Esophagus muscularis mucosa (tissue), 4 donors: ENCODE results near the gene PEX5L. TPM values are rescaled to one million over a fixed set of nuclear protein-coding genes. Genes with fewer than 3 reads are reported as not detected.

ENCODE experiments used
- DNase-seq: peaks from one replicate; pipeline ENCODE4 v3.0.0-alpha.2; 2017; ENCODE audit errors: extremely low spot score
- H3K27ac ChIP-seq, 4 donors: fragments of 200-600 bp; sonication (generic); replicated peaks in 1 of 4; 1 replicate in 3 of 4; 2 replicates in 1 of 4; pipeline ENCODE4 v1.5.1; 2016 to 2019; ENCODE audit warnings: mild to moderate bottlenecking in 1 of 4
- H3K27me3 ChIP-seq, 4 donors: fragments of 200-600 bp; sonication (generic); one replicate each; pipeline versions ENCODE4 v1.5.1 to v1.6.0; 2016 to 2019
- H3K36me3 ChIP-seq, 4 donors: fragments of 200-600 bp; sonication (generic); one replicate each; pipeline ENCODE4 v1.5.1; 2016 to 2019
- H3K4me1 ChIP-seq, 4 donors: fragments of 200-600 bp; sonication (generic); one replicate each; pipeline ENCODE4 v1.5.1; 2016 to 2019
- H3K4me3 ChIP-seq, 4 donors: fragments of 200-600 bp; sonication (generic); 1 replicate in 2 of 4; 2 replicates in 2 of 4; pipeline ENCODE4 v1.5.1; 2016 to 2019; ENCODE audit warnings: mild to moderate bottlenecking in 4 of 4, moderate library complexity in 1 of 4
- H3K9me3 ChIP-seq, 4 donors: fragments of 200-600 bp; sonication (generic); 1 replicate in 3 of 4; 2 replicates in 1 of 4; pipeline ENCODE4 v1.5.1; 2016 to 2019
- EP300 ChIP-seq: sonication (generic); formaldehyde crosslinking; IDR thresholded peaks from one replicate; pipeline ENCODE4 v1.6.1; 2017; ENCODE audit warnings: antibody characterized with exemption
- POLR2A ChIP-seq: fragments of 450-650 bp; IDR thresholded peaks from one replicate; pipeline ENCODE4 v1.6.1; 2017; ENCODE audit warnings: antibody characterized with exemption, moderate library complexity, mild to moderate bottlenecking, low read depth
- POLR2AphosphoS5 ChIP-seq, 2 donors: sonication (generic); formaldehyde crosslinking; IDR thresholded peaks; one replicate each; pipeline ENCODE4 v1.6.1; 2017; ENCODE audit warnings: antibody characterized with exemption in 2 of 2
- whole genome bisulfite sequencing: methylation state at CpG from one replicate; pipeline ENCODE4 v1.1.5; 2018; 5-methylcytosine and 5-hydroxymethylcytosine counted together
- intact Hi-C: fragments of 100-400 bp; cut with DNase I; formaldehyde crosslinking; loops from one replicate; pipeline ENCODE4 v1.15.1; 2023
- total RNA-seq, 4 donors: library from RNA; depleted of rRNA; stranded (reverse); fragments of >200 nt; gene quantifications; one replicate each; pipeline versions ENCODE4 v1.1.0 to v1.2.1, GENCODE V29; 2016
- TF ChIP-seq, protein P1 (sequence below), 3 experiments: fragments of 200-600 bp in 2 of 3; fragments of 450-650 bp in 1 of 3; sonication (generic) in 2 of 3; IDR thresholded peaks; one replicate each; pipeline ENCODE4 v1.5.1; 2017 to 2019; ENCODE audit warnings: antibody characterized with exemption in 3 of 3, mild to moderate bottlenecking in 2 of 3, moderate library complexity in 1 of 3

PEX5L gene
- total RNA-seq, 4 donors from 2014 or later = 0.06 to 0.78 TPM; not detected in 2

DNA sequence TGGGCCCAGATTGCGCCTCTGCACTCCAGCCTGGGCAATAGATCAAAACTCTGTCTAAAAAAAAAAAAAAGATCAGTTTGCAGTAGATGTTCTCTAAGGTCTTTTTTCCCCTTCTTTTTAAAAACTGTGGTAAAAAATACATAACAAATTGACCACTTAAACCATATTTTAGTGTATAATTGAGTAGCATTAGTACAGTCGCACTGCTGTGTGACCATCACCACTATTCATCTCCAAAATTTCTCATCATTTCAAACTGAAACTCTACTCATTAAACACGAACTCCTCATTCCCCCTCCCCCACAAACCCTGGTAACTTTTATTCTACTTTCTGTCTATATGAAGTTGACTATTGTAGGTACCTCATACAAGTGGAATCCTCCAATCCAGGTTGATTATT, 160.3 kb downstream of the PEX5L start:
- H3K36me3 ChIP-seq = no peaks in the 10 kb centered on the region
- H3K4me1 ChIP-seq = no peaks in the 10 kb centered on the region
- WGBS = 71% methylated on average over 3 of the region's 3 CpGs
- no peak overlapping the region for H3K4me3 ChIP-seq
- no peak overlapping the region for H3K27ac ChIP-seq
- TF ChIP-seq POLR2A = no peak
- TF ChIP-seq EP300 = no peak
- no peak for TF ChIP-seq POLR2AphosphoS5 (IDR thresholded peaks at IDR 0.05)
- TF ChIP-seq, protein P1, sequence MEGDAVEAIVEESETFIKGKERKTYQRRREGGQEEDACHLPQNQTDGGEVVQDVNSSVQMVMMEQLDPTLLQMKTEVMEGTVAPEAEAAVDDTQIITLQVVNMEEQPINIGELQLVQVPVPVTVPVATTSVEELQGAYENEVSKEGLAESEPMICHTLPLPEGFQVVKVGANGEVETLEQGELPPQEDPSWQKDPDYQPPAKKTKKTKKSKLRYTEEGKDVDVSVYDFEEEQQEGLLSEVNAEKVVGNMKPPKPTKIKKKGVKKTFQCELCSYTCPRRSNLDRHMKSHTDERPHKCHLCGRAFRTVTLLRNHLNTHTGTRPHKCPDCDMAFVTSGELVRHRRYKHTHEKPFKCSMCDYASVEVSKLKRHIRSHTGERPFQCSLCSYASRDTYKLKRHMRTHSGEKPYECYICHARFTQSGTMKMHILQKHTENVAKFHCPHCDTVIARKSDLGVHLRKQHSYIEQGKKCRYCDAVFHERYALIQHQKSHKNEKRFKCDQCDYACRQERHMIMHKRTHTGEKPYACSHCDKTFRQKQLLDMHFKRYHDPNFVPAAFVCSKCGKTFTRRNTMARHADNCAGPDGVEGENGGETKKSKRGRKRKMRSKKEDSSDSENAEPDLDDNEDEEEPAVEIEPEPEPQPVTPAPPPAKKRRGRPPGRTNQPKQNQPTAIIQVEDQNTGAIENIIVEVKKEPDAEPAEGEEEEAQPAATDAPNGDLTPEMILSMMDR (IDR thresholded peaks at IDR 0.05) = no peak
- no peaks in the 10 kb centered on the region for H3K27me3 ChIP-seq
- no peak for DNase-seq
- intact Hi-C loops = no loop called here
- H3K9me3 ChIP-seq = no peaks in the 10 kb centered on the region

DNA sequence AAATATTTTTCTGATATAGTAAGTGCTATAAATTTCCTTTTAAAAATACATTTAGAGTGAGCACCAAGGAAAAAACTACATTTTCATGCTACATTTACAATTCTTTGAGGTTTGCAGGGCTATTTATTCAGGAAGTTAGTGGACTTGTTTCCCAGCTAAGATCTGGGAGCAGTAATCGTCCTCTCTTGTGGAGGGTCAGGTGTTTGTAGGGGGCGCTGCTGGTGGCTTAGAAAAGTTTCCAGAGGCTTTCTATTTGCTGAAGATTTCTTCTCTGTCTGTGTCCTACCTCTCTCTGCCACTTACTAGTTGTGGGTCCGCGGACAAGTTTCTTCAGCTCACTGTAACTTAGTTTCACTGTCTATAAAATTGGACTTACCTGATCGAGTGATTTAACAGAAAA, 163.9 kb downstream of the PEX5L start:
- no peaks in the 10 kb centered on the region for H3K9me3 ChIP-seq
- 52% methylated on average over 5 of the region's 5 CpGs for WGBS
- H3K4me3 ChIP-seq = no peak overlapping the region
- DNase-seq = peak; percentile 8
- H3K27ac ChIP-seq = no peak overlapping the region
- TF ChIP-seq EP300 = no peak
- TF ChIP-seq POLR2A = no peak
- H3K36me3 ChIP-seq = no peaks in the 10 kb centered on the region
- no peaks in the 10 kb centered on the region for H3K4me1 ChIP-seq
- intact Hi-C loops = no loop called here
- no peaks in the 10 kb centered on the region for H3K27me3 ChIP-seq

DNA sequence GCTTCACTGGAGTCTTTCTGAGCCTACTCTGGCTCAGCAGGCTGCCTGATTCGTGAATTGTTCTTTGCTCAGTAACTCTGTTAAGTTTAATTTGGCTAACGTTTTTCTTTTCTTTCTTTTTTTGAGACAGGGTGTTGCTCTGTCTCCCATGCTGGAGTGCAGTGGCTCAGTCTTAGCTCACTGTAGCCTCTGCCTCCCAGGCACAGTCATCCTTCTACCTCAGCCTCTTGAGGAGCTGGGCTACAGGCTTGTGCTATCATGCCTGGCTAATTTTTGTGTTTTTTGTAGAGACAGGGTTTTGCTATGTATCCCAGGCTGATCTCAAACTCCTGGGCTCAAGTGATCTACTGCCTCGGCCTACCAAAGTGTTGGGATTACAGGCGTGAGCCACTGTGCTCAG, 165.0 kb downstream of the PEX5L start:
- Histone ChIP-seq H3K4me1 (no peaks in the 10 kb centered on the region), H3K27ac (no peak overlapping the region), H3K36me3 (no peaks in the 10 kb centered on the region), H3K4me3 (no peak overlapping the region), H3K9me3 (no peaks in the 10 kb centered on the region), H3K27me3 (no peaks in the 10 kb centered on the region)
- 83% methylated on average over 4 of the region's 4 CpGs for WGBS
- intact Hi-C loops = no loop called here
- DNase-seq = peak; percentile 62
- TF ChIP-seq POLR2AphosphoS5 (IDR thresholded peaks at IDR 0.05) (no peak), EP300 (no peak), POLR2A (no peak)
- TF ChIP-seq, protein P1 (IDR thresholded peaks at IDR 0.05) = no peak

DNA sequence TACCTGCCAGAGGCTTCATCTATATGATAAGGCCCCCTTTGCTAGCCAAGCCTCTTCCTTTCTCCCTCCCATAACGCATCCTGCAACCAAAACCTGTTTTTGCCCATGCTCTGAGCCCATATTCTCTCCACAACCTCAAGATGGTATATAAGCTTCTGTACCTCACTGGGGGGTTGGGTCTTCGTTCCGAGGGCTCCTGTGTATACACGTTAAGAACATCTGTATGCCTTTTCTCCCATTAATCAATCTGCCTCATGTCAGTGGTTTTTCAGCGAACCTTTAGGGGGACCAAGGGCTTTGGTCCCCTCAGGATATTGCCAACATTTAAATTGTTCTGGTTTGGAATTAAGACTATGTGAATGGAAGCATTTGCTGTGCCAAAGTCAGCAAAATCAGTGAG, 168.0 kb downstream of the PEX5L start:
- peak; percentile 75 for DNase-seq
- no peaks in the 10 kb centered on the region for H3K36me3 ChIP-seq
- no peak overlapping the region for H3K27ac ChIP-seq
- 39% methylated on average over 5 of the region's 5 CpGs for WGBS
- no peak overlapping the region for H3K4me3 ChIP-seq
- TF ChIP-seq, protein P1 (IDR thresholded peaks at IDR 0.05) = no peak
- TF ChIP-seq POLR2A = no peak
- no peak for TF ChIP-seq POLR2AphosphoS5 (IDR thresholded peaks at IDR 0.05)
- no peak for TF ChIP-seq EP300
- no peaks in the 10 kb centered on the region for H3K4me1 ChIP-seq
- H3K9me3 ChIP-seq = no peaks in the 10 kb centered on the region
- no peaks in the 10 kb centered on the region for H3K27me3 ChIP-seq
- intact Hi-C loops = no loop called here

DNA sequence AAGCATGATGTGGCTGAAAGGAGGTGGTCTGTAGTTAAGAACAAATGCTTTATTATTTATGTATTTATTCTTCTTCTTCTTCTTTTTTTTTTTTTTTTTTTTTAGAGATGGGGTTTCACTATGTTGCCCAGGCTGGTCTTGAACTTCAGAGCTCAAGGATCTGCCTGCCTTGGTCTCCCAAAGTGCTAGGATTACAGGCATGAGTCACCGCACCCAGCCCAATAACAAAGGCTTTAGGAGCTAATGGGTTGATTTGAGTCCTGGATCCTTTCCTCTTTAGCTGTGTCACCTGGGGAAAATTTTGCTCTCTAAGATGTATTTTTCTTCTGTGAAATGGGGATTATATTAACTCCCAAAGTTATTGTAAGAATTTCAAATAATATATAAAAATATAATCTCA, 168.8 kb downstream of the PEX5L start:
- no peak overlapping the region for H3K27ac ChIP-seq
- DNase-seq = peak; percentile 26
- WGBS = 93% methylated on average over 1 of the region's 1 CpG

More for the DNA sequence above, 168.8 kb downstream of the PEX5L start:
- Histone ChIP-seq H3K9me3 (no peaks in the 10 kb centered on the region), H3K4me1 (no peaks in the 10 kb centered on the region), H3K27me3 (no peaks in the 10 kb centered on the region), H3K4me3 (no peak overlapping the region), H3K36me3 (no peaks in the 10 kb centered on the region)
- no peak for TF ChIP-seq POLR2AphosphoS5 (IDR thresholded peaks at IDR 0.05)
- TF ChIP-seq POLR2A = no peak
- TF ChIP-seq, protein P1 (IDR thresholded peaks at IDR 0.05) = no peak
- TF ChIP-seq EP300 = no peak
- intact Hi-C loops = no loop called here
